Umbilical cord (tissue), 2 donors: ENCODE results near the gene ZNF865. TPM values are rescaled to one million over a fixed set of nuclear protein-coding genes. Genes with fewer than 3 reads are reported as not detected.

Experiments used
- DNase-seq: peaks from one replicate; pipeline ENCODE4 v3.0.0-alpha.2; 2015; ENCODE audit warnings: low spot score
- total RNA-seq: library from RNA; depleted of rRNA; stranded (reverse); fragments of >200 nt; gene quantifications from one replicate; pipeline ENCODE4 v1.2.3, GENCODE V29; 2014; ENCODE audit warnings: low replicate concordance; ENCODE audit not compliant: insufficient read depth

Gene ZNF865
- total RNA-seq, 1 donor from 2014 or later, result 0.72 TPM

DNA sequence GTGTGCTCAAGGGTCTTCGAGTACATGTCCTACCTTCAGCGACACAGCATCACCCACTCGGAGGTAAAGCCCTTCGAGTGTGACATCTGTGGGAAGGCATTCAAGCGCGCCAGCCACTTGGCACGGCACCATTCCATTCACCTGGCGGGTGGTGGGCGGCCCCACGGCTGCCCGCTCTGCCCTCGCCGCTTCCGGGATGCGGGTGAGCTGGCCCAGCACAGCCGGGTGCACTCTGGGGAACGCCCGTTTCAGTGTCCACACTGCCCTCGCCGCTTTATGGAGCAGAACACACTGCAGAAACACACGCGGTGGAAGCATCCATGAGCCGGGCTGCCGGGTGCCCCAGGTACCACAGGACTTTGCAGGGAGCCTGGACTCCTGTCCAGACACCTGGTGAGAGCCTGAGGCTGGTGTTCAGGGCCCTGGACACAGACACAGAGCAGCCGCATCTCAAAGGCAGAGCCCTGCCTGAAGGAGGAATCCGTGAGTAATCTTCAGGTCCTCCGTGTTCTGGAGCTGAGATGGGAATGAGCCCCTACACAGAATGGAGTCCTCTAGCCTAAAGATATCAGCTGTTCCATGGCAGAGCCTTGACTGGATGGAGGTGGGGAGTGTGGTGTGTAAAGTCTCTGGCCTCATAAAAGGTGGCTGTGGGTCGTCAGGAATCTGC lies 39.5 kb downstream of the ZNF865 start:
- DNase-seq, result no peak

- DNase-seq, result no peak
Measured at GRCh38 chr19:55645512-55645881, 40.0 kb downstream of the ZNF865 start.

DNA sequence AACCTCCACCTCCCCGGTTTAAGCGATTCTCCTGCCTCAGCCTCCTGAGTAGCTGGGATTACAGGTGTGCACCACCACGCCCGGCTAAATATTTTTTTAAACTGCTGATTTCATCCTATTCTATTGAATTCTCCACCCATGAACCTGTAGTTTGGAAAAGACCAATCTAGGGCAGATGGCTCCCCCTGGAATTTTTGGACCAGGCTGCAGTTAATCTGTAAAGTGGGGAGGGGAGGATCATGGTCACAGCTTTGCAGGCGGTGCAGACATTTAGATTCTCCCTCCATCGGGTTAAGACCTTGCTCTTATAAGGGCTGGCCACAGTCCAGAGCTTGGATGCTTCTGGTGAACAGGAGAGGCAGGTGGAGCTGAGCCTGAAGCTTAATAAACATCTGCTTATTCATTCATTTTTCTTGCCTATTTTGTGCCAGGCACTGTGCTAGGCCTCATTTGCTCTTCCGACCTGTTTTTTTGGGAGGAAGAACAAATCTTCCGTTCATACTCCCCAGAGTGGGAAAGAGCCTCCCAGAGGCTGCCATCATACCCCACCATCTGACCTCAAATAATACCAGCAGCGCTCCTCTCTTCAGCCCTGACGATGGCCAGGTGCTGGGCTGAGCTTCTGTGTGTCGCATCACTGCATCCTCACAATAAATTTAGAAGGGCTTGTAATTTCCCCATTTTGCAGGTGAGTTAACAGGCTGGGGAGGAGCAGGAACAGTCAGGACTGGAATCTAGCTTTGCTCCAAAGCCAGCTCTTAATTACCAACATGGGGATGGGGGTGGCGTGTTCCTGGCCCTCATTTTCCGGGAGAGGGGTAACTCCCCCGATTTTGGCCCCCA lies 41.7 kb downstream of the ZNF865 start:
- DNase-seq, result no peak

DNA sequence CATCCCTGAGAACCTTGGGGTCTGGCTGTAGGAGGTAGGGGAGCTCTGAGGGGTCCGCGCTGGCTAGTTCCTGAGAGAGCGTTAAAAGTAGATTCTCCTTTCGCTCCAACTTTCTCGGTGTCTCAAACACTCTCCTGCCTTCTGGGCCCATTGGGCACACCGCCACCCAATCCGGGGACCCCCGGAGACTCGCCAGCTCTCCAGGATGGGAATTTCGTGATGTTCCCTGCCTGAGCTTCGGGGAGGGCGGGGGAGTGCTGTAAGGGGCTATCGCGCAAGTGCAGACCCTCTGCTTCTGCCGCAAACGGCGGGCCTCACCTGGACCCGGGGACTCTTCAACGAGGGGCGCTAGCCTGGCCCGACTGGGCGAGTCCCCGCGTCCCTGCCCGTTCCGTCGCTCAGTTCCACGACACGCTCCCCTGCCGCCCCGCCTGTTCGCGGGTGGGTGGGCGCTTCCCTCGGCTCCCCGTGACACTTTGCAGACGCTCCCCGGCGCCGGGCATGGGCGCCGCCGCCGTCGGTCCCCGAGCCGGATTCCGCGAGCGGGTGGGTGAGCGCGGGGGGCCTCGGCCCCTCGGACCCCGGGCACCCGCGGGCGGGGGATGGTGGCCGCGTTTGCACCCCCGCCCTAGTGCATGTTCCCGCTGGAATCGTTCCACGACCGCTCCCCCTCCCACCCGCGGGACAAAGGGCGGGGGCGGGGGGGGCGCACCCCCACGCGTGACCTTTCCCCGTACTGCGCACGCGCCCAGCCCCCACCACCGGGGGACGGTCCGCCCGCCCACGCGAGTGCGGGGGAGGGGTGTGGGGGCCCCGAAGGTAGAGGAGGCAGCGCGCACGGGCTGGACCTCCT lies 42.5 kb downstream of the ZNF865 start, which contains the start of gene CCDC106:
Gene CCDC106, plus strand, starts transcription at position 481 of the 853 bp plus-strand sequence. CDS start 835 bp downstream, outside the sequence.
- peak; percentile 81 for DNase-seq

- DNase-seq, result no peak
Measured at GRCh38 chr19:55648585-55649267, 43.3 kb downstream of the ZNF865 start.

- no peak for DNase-seq
Measured at GRCh38 chr19:55649268-55650125, 44.0 kb downstream of the ZNF865 start.

- DNase-seq, result no peak
Measured at GRCh38 chr19:55650126-55650557, 44.7 kb downstream of the ZNF865 start.

DNA sequence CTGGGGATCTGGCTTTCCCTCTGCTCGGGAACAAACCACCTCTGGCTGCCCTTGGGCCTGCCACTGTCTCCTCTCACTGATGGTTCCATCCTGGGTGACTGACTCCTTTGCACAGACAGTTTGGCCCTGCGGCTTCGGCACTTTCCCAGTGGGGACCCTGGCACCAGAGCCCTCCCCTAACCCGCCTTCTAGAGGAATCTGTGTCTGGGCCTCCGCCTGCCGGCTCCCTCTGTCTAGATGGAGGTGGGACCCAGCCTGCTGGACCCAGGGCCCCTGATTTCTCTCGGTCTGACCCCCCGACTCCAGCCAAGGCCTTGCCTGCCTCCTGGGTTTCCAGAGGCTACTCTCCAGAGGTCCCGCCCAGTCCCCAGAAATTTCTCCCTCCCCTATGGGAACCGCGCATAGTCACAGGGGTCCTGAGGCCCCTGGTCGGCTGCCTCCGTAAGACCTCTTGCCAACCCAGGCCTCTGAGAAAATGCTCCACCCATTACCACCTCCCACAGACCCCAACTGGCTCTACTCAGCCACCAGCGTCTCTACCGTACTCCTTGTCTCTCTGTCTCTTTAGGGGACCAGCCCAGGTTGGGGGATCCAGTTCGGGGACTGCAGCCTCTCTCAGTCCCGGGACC lies 45.3 kb downstream of the ZNF865 start:
- DNase-seq, result no peak

- DNase-seq, result no peak
Measured at GRCh38 chr19:55651236-55651635, 45.8 kb downstream of the ZNF865 start.

GRCh38 chr19:55652311-55653128 lies 47.1 kb downstream of the ZNF865 start:
- DNase-seq, result no peak

GRCh38 chr19:55653651-55654322 lies 48.3 kb downstream of the ZNF865 start:
- peak; percentile 100 for DNase-seq

GRCh38 chr19:55654323-55654867 lies 48.9 kb downstream of the ZNF865 start:
- DNase-seq, result peak; percentile 100

DNA sequence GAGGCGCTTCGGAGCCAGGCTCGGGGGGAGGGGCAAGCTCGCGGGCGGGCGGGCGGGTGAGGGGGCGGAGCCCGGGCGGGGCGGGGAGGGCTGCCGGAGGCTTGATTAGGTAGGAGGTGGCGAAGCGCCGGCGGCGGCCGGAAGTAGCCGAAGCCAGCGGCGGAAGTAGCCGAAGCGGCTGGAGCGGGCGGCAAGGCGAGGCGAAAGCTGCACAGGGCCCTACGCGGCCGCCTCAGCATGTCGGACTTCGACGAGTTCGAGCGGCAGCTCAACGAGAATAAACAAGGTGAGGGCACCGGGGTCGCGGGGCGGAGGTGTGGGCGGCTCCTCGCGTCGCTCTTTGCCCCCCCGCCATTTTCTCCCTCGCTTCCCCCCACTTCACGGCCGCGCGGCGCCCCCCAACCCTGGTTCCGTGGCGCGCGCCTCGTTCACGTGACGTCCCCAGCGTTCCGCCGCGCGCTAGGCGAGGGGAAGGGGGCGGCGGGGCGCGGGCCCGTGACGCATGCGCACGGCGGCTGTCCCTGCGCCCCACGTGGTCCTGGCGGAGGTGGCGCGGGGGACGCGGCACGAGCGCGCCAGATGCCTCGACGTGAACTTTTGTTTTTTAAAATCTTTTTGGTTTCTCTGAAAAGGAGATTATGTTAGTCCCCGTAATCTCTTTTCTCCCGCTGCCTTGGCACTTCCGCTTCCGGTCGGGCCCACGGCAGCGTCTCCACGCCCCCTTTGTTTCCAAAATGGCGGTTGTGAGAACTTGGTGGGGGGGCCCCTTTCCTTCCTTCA lies 49.6 kb downstream of the ZNF865 start, which contains the start of gene U2AF2:
Gene U2AF2, plus strand, starts transcription at position 168 of the 780 bp plus-strand sequence. Its CDS starts 70 bp downstream, at position 238.
- DNase-seq, result peak; percentile 83

GRCh38 chr19:55655648-55656040 lies 50.2 kb downstream of the ZNF865 start:
- no peak for DNase-seq

GRCh38 chr19:55656552-55656951 lies 51.1 kb downstream of the ZNF865 start:
- no peak for DNase-seq

- no peak for DNase-seq
Measured at GRCh38 chr19:55656988-55657747, 51.7 kb downstream of the ZNF865 start.
